Stimulated activated CD8-positive, alpha-beta memory T cell treated with anti-CD3 and anti-CD28 coated beads, Interleukin-2, amount 100 ng/mL, for 1 hour (primary cell): ENCODE results near the gene TSPYL2.

ENCODE experiments used
- DNase-seq, 2 donors: peaks; one replicate each; pipeline ENCODE4 v3.0.0-alpha.2; 2020; ENCODE audit warnings: low read depth in 2 of 2

TSPYL2 gene

GRCh38 chrX:53080628-53081580, 1.3 kb upstream of the TSPYL2 start:
- no peak for DNase-seq

GRCh38 chrX:53082773-53083616, 828 bp downstream of the TSPYL2 start:
- DNase-seq = no peak

- DNase-seq = no peak
Measured at GRCh38 chrX:53084043-53084570, 1.9 kb downstream of the TSPYL2 start.

GRCh38 chrX:53084863-53085262, 2.7 kb downstream of the TSPYL2 start:
- no peak for DNase-seq

- DNase-seq = no peak
Measured at GRCh38 chrX:53085661-53086229, 3.6 kb downstream of the TSPYL2 start.

- DNase-seq = no peak
Measured at GRCh38 chrX:53086464-53086863, 4.3 kb downstream of the TSPYL2 start.

GRCh38 chrX:53087388-53087831, 5.2 kb downstream of the TSPYL2 start:
- no peak for DNase-seq

GRCh38 chrX:53088136-53088974, 6.2 kb downstream of the TSPYL2 start:
- DNase-seq = peak; percentile 32 to 67

GRCh38 chrX:53089224-53089842, 7.2 kb downstream of the TSPYL2 start:
- DNase-seq = no peak

GRCh38 chrX:53089925-53090324, 7.8 kb downstream of the TSPYL2 start:
- DNase-seq = no peak

GRCh38 chrX:53091354-53091753, 9.2 kb downstream of the TSPYL2 start:
- no peak for DNase-seq

GRCh38 chrX:53093177-53093655, 11.0 kb downstream of the TSPYL2 start:
- peak; percentile 37 to 65 for DNase-seq

- DNase-seq = peak; percentile 44 to 59
Measured at GRCh38 chrX:53093748-53094581, 11.8 kb downstream of the TSPYL2 start, which contains the start of gene KANTR. Gene KANTR (plus strand): TSS chrX:53094142. CDS start chrX:53124273, 30,131 bp downstream.

GRCh38 chrX:53094582-53094905, 12.4 kb downstream of the TSPYL2 start:
- no peak for DNase-seq

GRCh38 chrX:53095796-53096195, 13.6 kb downstream of the TSPYL2 start:
- no peak for DNase-seq

- no peak for DNase-seq
Measured at GRCh38 chrX:53114864-53115549, 32.8 kb downstream of the TSPYL2 start.

GRCh38 chrX:53115550-53115874, 33.3 kb downstream of the TSPYL2 start:
- DNase-seq = no peak

- DNase-seq = no peak
Measured at GRCh38 chrX:53116101-53116500, 33.9 kb downstream of the TSPYL2 start.

- DNase-seq = no peak
Measured at GRCh38 chrX:53122013-53122412, 39.8 kb downstream of the TSPYL2 start.
